H9 (cell line): ENCODE measurements around the gene CCDC102A. TPM values are rescaled to one million over a fixed set of nuclear protein-coding genes. Genes with fewer than 3 reads are reported as not detected.

Experiments
- DNase-seq: peaks from one replicate; pipeline ENCODE4 v3.0.0-alpha.2; 2017
- H2AFZ ChIP-seq: one replicate; pipeline ENCODE4 v1.6.1; 2013; ENCODE audit warnings: mild to moderate bottlenecking, low read length, control low read depth, moderate library complexity
- H2AK5ac ChIP-seq: 2 replicates; pipeline ENCODE4 v1.6.1; 2013; ENCODE audit warnings: low read length, control low read depth, mixed read lengths; ENCODE audit not compliant: insufficient read length
- H2BK120ac ChIP-seq: one replicate; pipeline ENCODE4 v1.6.1; 2013; ENCODE audit warnings: low read depth, mild to moderate bottlenecking, low read length, control low read depth, inconsistent platforms; ENCODE audit not compliant: poor library complexity, severe bottlenecking
- H2BK12ac ChIP-seq: 2 replicates; pipeline ENCODE4 v1.6.1; 2013; ENCODE audit warnings: low read length, control low read depth, mixed read lengths, low read depth; ENCODE audit not compliant: insufficient read length
- H2BK15ac ChIP-seq: 2 replicates; pipeline ENCODE4 v1.6.1; 2013; ENCODE audit warnings: low read depth, low read length, control low read depth
- H2BK20ac ChIP-seq: one replicate; pipeline ENCODE4 v1.6.1; 2013; ENCODE audit warnings: low read depth, mild to moderate bottlenecking, low read length, control low read depth, inconsistent platforms; ENCODE audit not compliant: poor library complexity, severe bottlenecking
- H2BK5ac ChIP-seq: 2 replicates; pipeline ENCODE4 v1.6.1; 2013; ENCODE audit warnings: low read length, control low read depth, mixed read lengths; ENCODE audit not compliant: insufficient read length
- H3K14ac ChIP-seq: 2 replicates; pipeline ENCODE4 v1.6.1; 2013; ENCODE audit warnings: low read length, control low read depth; ENCODE audit not compliant: insufficient read depth
- H3K18ac ChIP-seq: 2 replicates; pipeline ENCODE4 v1.6.1; 2013; ENCODE audit warnings: low read depth, mild to moderate bottlenecking, mixed read lengths, low read length, control low read depth; ENCODE audit not compliant: insufficient read length
- H3K23ac ChIP-seq: 2 replicates; pipeline ENCODE4 v1.6.1; 2013; ENCODE audit warnings: low read length, control low read depth, mixed read lengths, low read depth; ENCODE audit not compliant: insufficient read length
- H3K23me2 ChIP-seq: 2 replicates; pipeline ENCODE4 v1.6.1; 2013; ENCODE audit warnings: low read depth, mild to moderate bottlenecking, mixed read lengths, low read length, control low read depth; ENCODE audit not compliant: insufficient read length, poor library complexity, severe bottlenecking
- H3K27ac ChIP-seq: 2 replicates; pipeline ENCODE4 v1.5.1; 2013; ENCODE audit warnings: low read length, control low read depth, mixed read lengths, low read depth; ENCODE audit not compliant: insufficient read length
- H3K27me3 ChIP-seq: 2 replicates; pipeline ENCODE4 v1.6.1; 2013; ENCODE audit warnings: low read length, control low read depth, inconsistent platforms; ENCODE audit not compliant: insufficient read depth
- H3K4ac ChIP-seq: 2 replicates; pipeline ENCODE4 v1.6.1; 2013; ENCODE audit warnings: low read depth, mild to moderate bottlenecking, control low read depth, inconsistent platforms, low read length, moderate library complexity
- H3K4me1 ChIP-seq: 2 replicates; pipeline ENCODE4 v1.6.1; 2013; ENCODE audit warnings: low read length, control low read depth, inconsistent platforms; ENCODE audit not compliant: insufficient read depth
- H3K4me2 ChIP-seq: 2 replicates; pipeline ENCODE4 v1.6.1; 2013; ENCODE audit warnings: low read length, control low read depth, mixed read lengths; ENCODE audit not compliant: insufficient read length, insufficient read depth
- H3K56ac ChIP-seq: 2 replicates; pipeline ENCODE4 v1.6.1; 2013; ENCODE audit warnings: low read depth, mild to moderate bottlenecking, mixed read lengths, low read length, control low read depth; ENCODE audit not compliant: insufficient read length
- H3K79me1 ChIP-seq: 2 replicates; pipeline ENCODE4 v1.6.1; 2013; ENCODE audit warnings: low read depth, mild to moderate bottlenecking, moderate library complexity, low read length, control low read depth, inconsistent platforms; ENCODE audit not compliant: insufficient read depth, poor library complexity, severe bottlenecking
- H3K79me2 ChIP-seq: 2 replicates; pipeline ENCODE4 v1.6.1; 2013; ENCODE audit warnings: low read length, control low read depth, inconsistent platforms; ENCODE audit not compliant: insufficient read depth
- H3K9ac ChIP-seq: 2 replicates; pipeline ENCODE4 v1.6.1; 2013; ENCODE audit warnings: low read length, control low read depth, mixed read lengths; ENCODE audit not compliant: insufficient read length; ENCODE audit errors: extremely low read depth
- H3K9me3 ChIP-seq: one replicate; pipeline ENCODE4 v1.6.1; 2013; ENCODE audit warnings: low read depth, low read length, inconsistent platforms; ENCODE audit not compliant: control insufficient read depth
- H3T11ph ChIP-seq: one replicate; pipeline ENCODE4 v1.6.1; 2013; ENCODE audit warnings: mild to moderate bottlenecking, low read length, control low read depth, inconsistent platforms
- H4K20me1 ChIP-seq: one replicate; pipeline ENCODE4 v1.6.1; 2013; ENCODE audit not compliant: control insufficient read depth, insufficient read length, insufficient read depth
- H4K5ac ChIP-seq: 2 replicates; pipeline ENCODE4 v1.6.1; 2013; ENCODE audit warnings: low read depth, mild to moderate bottlenecking, mixed read lengths, low read length, control low read depth; ENCODE audit not compliant: insufficient read length
- H4K8ac ChIP-seq: replicated peaks from 2 replicates; pipeline ENCODE4 v1.6.1; 2013; ENCODE audit warnings: low read length, control low read depth, mixed read lengths, low read depth; ENCODE audit not compliant: insufficient read length
- H4K91ac ChIP-seq: 2 replicates; pipeline ENCODE4 v1.6.1; 2013; ENCODE audit warnings: low read depth, mild to moderate bottlenecking, moderate library complexity, mixed read lengths, low read length, control low read depth; ENCODE audit not compliant: insufficient read length
- H3K27ac Mint-ChIP-seq, 3 experiments: 2 replicates in 2 of 3; 3 replicates in 1 of 3; pipeline ENCODE4 v1.8.0; 2020 to 2021; ENCODE audit warnings: mixed read lengths in 3 of 3, mild to moderate bottlenecking in 1 of 3, moderate library complexity in 1 of 3
- H3K27me3 Mint-ChIP-seq: 2 replicates; pipeline ENCODE4 v1.8.0; 2021; ENCODE audit warnings: low read depth, mild to moderate bottlenecking, moderate library complexity, mixed read lengths
- H3K36me3 Mint-ChIP-seq, 3 experiments: 2 replicates in 2 of 3; 3 replicates in 1 of 3; pipeline ENCODE4 v1.8.0; 2020 to 2021; ENCODE audit warnings: low read depth in 3 of 3, mixed read lengths in 3 of 3; ENCODE audit not compliant: insufficient read depth in 1 of 3
- H3K4me1 Mint-ChIP-seq, 2 experiments: 2 replicates each; pipeline ENCODE4 v1.8.0; 2020; ENCODE audit warnings: mixed read lengths in 2 of 2
- H3K4me3 Mint-ChIP-seq, 2 experiments: 2 replicates in 1 of 2; 3 replicates in 1 of 2; pipeline ENCODE4 v1.8.0; 2020 to 2021; ENCODE audit warnings: mild to moderate bottlenecking in 2 of 2, mixed read lengths in 2 of 2, moderate library complexity in 1 of 2
- H3K9me3 Mint-ChIP-seq, 2 experiments: 2 replicates in 1 of 2; 3 replicates in 1 of 2; pipeline ENCODE4 v1.8.0; 2020; ENCODE audit warnings: mild to moderate bottlenecking in 2 of 2, mixed read lengths in 2 of 2, moderate library complexity in 1 of 2
- CTCF ChIP-seq: fragments of 200-600 bp; sonication (generic); conservative IDR thresholded peaks from 3 replicates; pipeline ENCODE4 v1.8.0; 2021; ENCODE audit warnings: antibody characterized with exemption, mild to moderate bottlenecking
- WGBS: extraction: QIAGEN DNeasy Blood & Tissue Kit; methylation state at CpG from one replicate; pipeline ENCODE4 v1.1.7; 2013; ENCODE audit warnings: missing lambda C conversion rate, low lambda C conversion rate, mixed read lengths; ENCODE audit not compliant: insufficient read length; ENCODE audit errors: extremely low coverage; 5-methylcytosine and 5-hydroxymethylcytosine counted together
- total RNA-seq: library from RNA; stranded (reverse); gene quantifications from 2 replicates; pipeline ENCODE4 v1.2.1, GENCODE V29; 2021

CCDC102A gene
- total RNA-seq, 1 experiment from 2014 or later: 8.2 TPM

DNA sequence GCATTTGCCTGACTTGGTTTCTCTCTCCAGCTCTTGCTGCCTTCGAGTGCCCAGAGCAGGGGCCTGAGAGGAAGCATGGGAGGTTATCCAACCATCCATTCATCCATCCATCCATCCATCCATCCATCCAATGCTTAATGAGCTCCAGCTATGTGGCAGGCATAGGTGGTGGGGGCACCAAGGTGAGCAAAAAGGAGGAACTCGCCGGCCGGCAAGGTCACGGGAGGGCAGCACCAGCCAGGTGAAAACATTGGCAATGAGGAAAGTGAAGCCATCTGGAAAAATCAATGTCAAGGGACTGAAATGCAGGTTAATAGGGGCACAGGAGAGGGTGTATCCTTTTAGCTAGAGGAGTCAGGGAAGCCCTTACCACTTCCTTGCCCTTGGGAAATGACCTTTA lies 31.9 kb downstream of the CCDC102A start:
- Histone ChIP-seq H3K79me1 (no peaks in the 10 kb centered on the region), H4K5ac (no peak overlapping the region), H2BK5ac (no peak overlapping the region), H3K23me2 (no peaks in the 10 kb centered on the region), H4K91ac (no peak overlapping the region), H3K18ac (no peak overlapping the region), H2AK5ac (no peak overlapping the region), H2BK15ac (no peak overlapping the region), H2BK12ac (no peak overlapping the region), H3T11ph (no peak overlapping the region), H2BK20ac (no peak overlapping the region), H2AFZ (no peak overlapping the region), H3K14ac (no peak overlapping the region), H3K23ac (no peak overlapping the region), H3K56ac (no peak overlapping the region), H3K79me2 (no peaks in the 10 kb centered on the region), H3K9me3 (no peaks in the 10 kb centered on the region), H3K4me2 (no peak overlapping the region), H3K4me1 (no peaks in the 10 kb centered on the region; the same call in 1 of the 2 replicates), H3K4ac (no peak overlapping the region), H3K9ac (no peak overlapping the region), H4K20me1 (no peaks in the 10 kb centered on the region), H4K8ac (no peak overlapping the region), H3K27ac (no peak overlapping the region), H2BK120ac (no peak overlapping the region), H3K27me3 (no peaks in the 10 kb centered on the region)
- H3K27ac Mint-ChIP-seq: no peak overlapping the region
- no peak overlapping the region for H3K4me3 Mint-ChIP-seq
- H3K9me3 Mint-ChIP-seq: no peaks in the 10 kb centered on the region
- peaks cover 6% of the 10 kb centered on the region for H3K27me3 Mint-ChIP-seq
- WGBS: no CpG with 5 or more reads among the region's 5 CpGs
- no peak for TF ChIP-seq CTCF
- peaks cover 14 to 24% of the 10 kb centered on the region in 2 experiments for H3K4me1 Mint-ChIP-seq
- no peak for DNase-seq
- no peaks in the 10 kb centered on the region for H3K36me3 Mint-ChIP-seq
